ENCODE results near the gene SPX. TPM values are rescaled to one million over a fixed set of nuclear protein-coding genes. Genes with fewer than 3 reads are reported as not detected.

Gene SPX
- total RNA-seq: 10.7 TPM
- polyA plus RNA-seq: 4.1 TPM
- long read RNA-seq, donor 1, partial matches to known transcripts: 0 of 1 reads
- long read RNA-seq, donor 1, other reads (novel, unspliced or antisense): 0 of 1 reads
- long read RNA-seq, donor 2: 0 reads
- long read RNA-seq, donor 3, partial matches to known transcripts: 0 of 6 reads
- long read RNA-seq, donor 3, other reads (novel, unspliced or antisense): 0 of 6 reads
- long read RNA-seq, donor 4, partial matches to known transcripts: 0 of 5 reads
- long read RNA-seq, donor 4, other reads (novel, unspliced or antisense): 0 of 5 reads
- long read RNA-seq, donor 5, full-length matches to known transcripts: 8 of 8 reads
- long read RNA-seq, donor 5, partial matches to known transcripts: 0 of 8 reads
- long read RNA-seq, donor 5, other reads (novel, unspliced or antisense): 0 of 8 reads
- long read RNA-seq, donor 6, partial matches to known transcripts: 0 of 3 reads
- long read RNA-seq, donor 6, other reads (novel, unspliced or antisense): 0 of 3 reads
- long read RNA-seq, donor 7, partial matches to known transcripts: 0 of 3 reads
- long read RNA-seq, donor 7, other reads (novel, unspliced or antisense): 0 of 3 reads
- long read RNA-seq, donor 8, partial matches to known transcripts: 0 of 1 reads
- long read RNA-seq, donor 8, other reads (novel, unspliced or antisense): 0 of 1 reads
- long read RNA-seq, donor 9, partial matches to known transcripts: 0 of 2 reads
- long read RNA-seq, donor 9, other reads (novel, unspliced or antisense): 0 of 2 reads
- long read RNA-seq, donor 10, partial matches to known transcripts: 0 of 8 reads
- long read RNA-seq, donor 10, other reads (novel, unspliced or antisense): 0 of 8 reads

- Histone ChIP-seq H3K4me1 (ENCODE audit: control insufficient read depth in 2 of 2, insufficient read depth in 2 of 2, low read length in 2 of 2) (peaks cover 0 to 5% of the 10 kb centered on the region in 2 donors), H3K9me3 (ENCODE audit: control insufficient read depth in 2 of 2, insufficient read depth in 1 of 2, low read length in 1 of 2) (no peaks in the 10 kb centered on the region), H3K27me3 (ENCODE audit: control insufficient read depth in 2 of 2, insufficient read depth in 1 of 2, low read length in 1 of 2) (peaks cover 15 to 54% of the 10 kb centered on the region in 2 donors), H3K4me3 (ENCODE audit: low read length in 2 of 2) (peak within 1 kb of the TSS; percentile 34 to 44), H3K27ac (ENCODE audit: low read depth in 1 of 2, low read length in 1 of 2) (no peak within 1 kb of the TSS), H3K36me3 (ENCODE audit: control insufficient read depth in 2 of 2, insufficient read depth in 2 of 2, low read length in 1 of 2) (no peaks in the 10 kb centered on the region)
- no peak for DNase-seq (ENCODE audit: low read depth in 6 of 9, low spot score in 9 of 9)
- WGBS: 99% methylated on average over 1 of the region's 1 CpG
These were observed at the start of gene SPX for GRCh38 chr12:21526053-21526452. Gene SPX (plus strand): TSS chr12:21526296. CDS start chr12:21526473, 177 bp downstream.

- Histone ChIP-seq H3K36me3 (ENCODE audit: control insufficient read depth in 2 of 2, insufficient read depth in 2 of 2, low read length in 1 of 2) (peaks cover 18 to 55% of the 10 kb centered on the region in 2 donors), H3K4me3 (ENCODE audit: low read length in 2 of 2) (no peak overlapping the region), H3K27ac (ENCODE audit: low read depth in 1 of 2, low read length in 1 of 2) (no peak overlapping the region), H3K9me3 (ENCODE audit: control insufficient read depth in 2 of 2, insufficient read depth in 1 of 2, low read length in 1 of 2) (peaks cover 0 to 1% of the 10 kb centered on the region in 2 donors), H3K4me1 (ENCODE audit: control insufficient read depth in 2 of 2, insufficient read depth in 2 of 2, low read length in 2 of 2) (no peaks in the 10 kb centered on the region), H3K27me3 (ENCODE audit: control insufficient read depth in 2 of 2, insufficient read depth in 1 of 2, low read length in 1 of 2) (no peaks in the 10 kb centered on the region)
- over 99% methylated on average over 3 of the region's 3 CpGs for WGBS
- DNase-seq (ENCODE audit: low read depth in 6 of 9, low spot score in 9 of 9): no peak
These were observed 49.1 kb upstream of the SPX start for GRCh38 chr12:21476949-21477348.

GRCh38 chr12:21478756-21479455, 47.2 kb upstream of the SPX start:
- no peak for DNase-seq (ENCODE audit: low read depth in 6 of 9, low spot score in 9 of 9)
- no peak overlapping the region for H3K27ac ChIP-seq (ENCODE audit: low read depth in 1 of 2, low read length in 1 of 2)
- H3K9me3 ChIP-seq (ENCODE audit: control insufficient read depth in 2 of 2, insufficient read depth in 1 of 2, low read length in 1 of 2): peaks cover 0 to 1% of the 10 kb centered on the region in 2 donors
- peaks cover 24 to 50% of the 10 kb centered on the region in 2 donors for H3K36me3 ChIP-seq (ENCODE audit: control insufficient read depth in 2 of 2, insufficient read depth in 2 of 2, low read length in 1 of 2)
- H3K27me3 ChIP-seq (ENCODE audit: control insufficient read depth in 2 of 2, insufficient read depth in 1 of 2, low read length in 1 of 2): no peaks in the 10 kb centered on the region
- 89% methylated on average over 10 of the region's 10 CpGs for WGBS
- no peaks in the 10 kb centered on the region for H3K4me1 ChIP-seq (ENCODE audit: control insufficient read depth in 2 of 2, insufficient read depth in 2 of 2, low read length in 2 of 2)
- H3K4me3 ChIP-seq (ENCODE audit: low read length in 2 of 2): no peak overlapping the region

GRCh38 chr12:21483531-21483930, 42.6 kb upstream of the SPX start:
- no peaks in the 10 kb centered on the region for H3K4me1 ChIP-seq (ENCODE audit: control insufficient read depth in 2 of 2, insufficient read depth in 2 of 2, low read length in 2 of 2)
- no peak overlapping the region for H3K27ac ChIP-seq (ENCODE audit: low read depth in 1 of 2, low read length in 1 of 2)
- H3K9me3 ChIP-seq (ENCODE audit: control insufficient read depth in 2 of 2, insufficient read depth in 1 of 2, low read length in 1 of 2): peaks cover 0 to 1% of the 10 kb centered on the region in 2 donors
- no peak for DNase-seq (ENCODE audit: low read depth in 6 of 9, low spot score in 9 of 9)
- no peak overlapping the region for H3K4me3 ChIP-seq (ENCODE audit: low read length in 2 of 2)
- H3K36me3 ChIP-seq (ENCODE audit: control insufficient read depth in 2 of 2, insufficient read depth in 2 of 2, low read length in 1 of 2): peaks cover 21 to 37% of the 10 kb centered on the region in 2 donors
- H3K27me3 ChIP-seq (ENCODE audit: control insufficient read depth in 2 of 2, insufficient read depth in 1 of 2, low read length in 1 of 2): no peaks in the 10 kb centered on the region
- 98% methylated on average over 3 of the region's 3 CpGs for WGBS

GRCh38 chr12:21485998-21486397, 40.1 kb upstream of the SPX start:
- H3K27ac ChIP-seq (ENCODE audit: low read depth in 1 of 2, low read length in 1 of 2): no peak overlapping the region
- no peak overlapping the region for H3K4me3 ChIP-seq (ENCODE audit: low read length in 2 of 2)
- peaks cover 9 to 34% of the 10 kb centered on the region in 2 donors for H3K36me3 ChIP-seq (ENCODE audit: control insufficient read depth in 2 of 2, insufficient read depth in 2 of 2, low read length in 1 of 2)
- H3K27me3 ChIP-seq (ENCODE audit: control insufficient read depth in 2 of 2, insufficient read depth in 1 of 2, low read length in 1 of 2): no peaks in the 10 kb centered on the region
- no peaks in the 10 kb centered on the region for H3K4me1 ChIP-seq (ENCODE audit: control insufficient read depth in 2 of 2, insufficient read depth in 2 of 2, low read length in 2 of 2)
- H3K9me3 ChIP-seq (ENCODE audit: control insufficient read depth in 2 of 2, insufficient read depth in 1 of 2, low read length in 1 of 2): no peaks in the 10 kb centered on the region
- DNase-seq (ENCODE audit: low read depth in 6 of 9, low spot score in 9 of 9): no peak

GRCh38 chr12:21499765-21500164, 26.3 kb upstream of the SPX start:
- no peaks in the 10 kb centered on the region for H3K9me3 ChIP-seq (ENCODE audit: control insufficient read depth in 2 of 2, insufficient read depth in 1 of 2, low read length in 1 of 2)
- no peak overlapping the region for H3K27ac ChIP-seq (ENCODE audit: low read depth in 1 of 2, low read length in 1 of 2)
- no peaks in the 10 kb centered on the region for H3K27me3 ChIP-seq (ENCODE audit: control insufficient read depth in 2 of 2, insufficient read depth in 1 of 2, low read length in 1 of 2)
- H3K4me1 ChIP-seq (ENCODE audit: control insufficient read depth in 2 of 2, insufficient read depth in 2 of 2, low read length in 2 of 2): peaks cover 10 to 13% of the 10 kb centered on the region in 2 donors
- H3K4me3 ChIP-seq (ENCODE audit: low read length in 2 of 2): no peak overlapping the region
- WGBS: over 99% methylated on average over 2 of the region's 2 CpGs
- no peak for DNase-seq (ENCODE audit: low read depth in 6 of 9, low spot score in 9 of 9)
- peaks cover 17 to 29% of the 10 kb centered on the region in 2 donors for H3K36me3 ChIP-seq (ENCODE audit: control insufficient read depth in 2 of 2, insufficient read depth in 2 of 2, low read length in 1 of 2)

- Histone ChIP-seq H3K9me3 (ENCODE audit: control insufficient read depth in 2 of 2, insufficient read depth in 1 of 2, low read length in 1 of 2) (no peaks in the 10 kb centered on the region), H3K27me3 (ENCODE audit: control insufficient read depth in 2 of 2, insufficient read depth in 1 of 2, low read length in 1 of 2) (no peaks in the 10 kb centered on the region), H3K4me1 (ENCODE audit: control insufficient read depth in 2 of 2, insufficient read depth in 2 of 2, low read length in 2 of 2) (peaks cover 10 to 13% of the 10 kb centered on the region in 2 donors), H3K36me3 (ENCODE audit: control insufficient read depth in 2 of 2, insufficient read depth in 2 of 2, low read length in 1 of 2) (peaks cover 16 to 23% of the 10 kb centered on the region in 2 donors), H3K4me3 (ENCODE audit: low read length in 2 of 2) (peak overlapping the region; percentile 77 to 91), H3K27ac (ENCODE audit: low read depth in 1 of 2, low read length in 1 of 2) (peak overlapping the region; percentile 69 to 92)
- WGBS: 14% methylated on average over 8 of the region's 8 CpGs
- peak in 2 of 9 donors; percentile 5 to 7 for DNase-seq (ENCODE audit: low read depth in 6 of 9, low spot score in 9 of 9)
These were observed 25.3 kb upstream of the SPX start for GRCh38 chr12:21500786-21501257.

GRCh38 chr12:21501258-21502163, 24.6 kb upstream of the SPX start, which contains the start of the genes GOLT1B and RECQL:
Gene GOLT1B (plus strand): TSS chr12:21501789. CDS start chr12:21501924, 135 bp downstream.
Gene RECQL (minus strand): TSS chr12:21501635. CDS start chr12:21499570, 2,065 bp downstream.
- H3K4me3 ChIP-seq (ENCODE audit: low read length in 2 of 2): peak within 1 kb of the TSS; percentile 77 to 91
- H3K27ac ChIP-seq (ENCODE audit: low read depth in 1 of 2, low read length in 1 of 2): peak within 1 kb of the TSS; percentile 82 to 92
- under 1% methylated on average over 61 of the region's 61 CpGs for WGBS
- DNase-seq (ENCODE audit: low read depth in 6 of 9, low spot score in 9 of 9): peak; percentile 90 to 99 (median 97)
- H3K36me3 ChIP-seq (ENCODE audit: control insufficient read depth in 2 of 2, insufficient read depth in 2 of 2, low read length in 1 of 2): peaks cover 9 to 16% of the 10 kb centered on the region in 2 donors
- no peaks in the 10 kb centered on the region for H3K9me3 ChIP-seq (ENCODE audit: control insufficient read depth in 2 of 2, insufficient read depth in 1 of 2, low read length in 1 of 2)
- H3K27me3 ChIP-seq (ENCODE audit: control insufficient read depth in 2 of 2, insufficient read depth in 1 of 2, low read length in 1 of 2): no peaks in the 10 kb centered on the region
- peaks cover 10 to 13% of the 10 kb centered on the region in 2 donors for H3K4me1 ChIP-seq (ENCODE audit: control insufficient read depth in 2 of 2, insufficient read depth in 2 of 2, low read length in 2 of 2)

Measured in thymus (tissue), 14 donors.